Measurements from ENCODE around the gene PRM3. TPM values are rescaled to one million over a fixed set of nuclear protein-coding genes. Genes with fewer than 3 reads are reported as not detected.
A peak's percentile ranks its signal among the peaks of the same experiment; 100 is the strongest.

PRM3 gene
- total and polyA plus RNA-seq, 2 donors (not counting 1 experiment from before 2014, with no cell fraction given): not detected

DNA sequence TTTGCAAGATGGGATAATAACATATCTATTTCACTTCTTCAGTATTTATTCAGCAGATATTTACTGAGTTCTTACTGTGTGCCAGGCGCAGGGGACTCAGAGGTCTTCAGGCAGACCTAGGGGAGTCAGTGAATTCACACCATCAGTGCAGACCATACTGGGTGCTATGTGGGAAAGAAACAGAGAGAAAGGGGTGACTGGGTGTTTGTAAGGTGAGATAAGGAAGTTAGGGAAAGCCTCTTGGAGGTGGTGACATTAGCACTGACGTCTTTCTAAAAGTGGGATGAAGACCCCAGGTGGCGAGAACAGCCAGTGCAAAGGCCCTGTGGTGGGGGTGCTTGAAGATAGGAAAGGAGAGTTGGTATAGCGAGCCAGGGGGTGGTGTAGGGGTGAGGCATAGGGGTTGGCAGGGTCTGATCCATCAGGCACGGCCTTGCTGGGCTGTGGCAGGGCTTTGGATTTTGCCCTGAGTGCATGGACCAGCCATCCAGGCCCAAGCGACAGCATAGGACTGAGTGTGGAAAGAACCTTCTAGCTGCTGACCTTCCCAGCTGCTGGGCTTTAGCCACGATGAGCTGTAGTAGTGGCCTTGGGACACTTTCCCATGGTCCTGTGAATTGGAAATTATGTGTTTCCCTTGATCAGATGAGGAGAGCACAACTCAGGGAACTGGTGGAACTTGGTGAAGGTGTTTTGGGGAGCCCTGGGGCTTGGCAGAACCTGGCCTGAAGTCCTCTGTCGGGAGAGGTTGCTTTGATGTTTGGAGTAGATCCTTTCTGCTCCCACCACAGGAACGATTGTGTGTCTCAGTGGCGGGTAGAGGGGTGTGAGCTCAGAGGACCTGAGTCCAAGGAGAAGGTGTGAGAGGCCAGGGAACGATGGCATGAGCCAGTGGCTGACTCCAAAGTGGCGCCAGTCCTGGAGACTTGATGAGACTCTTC lies 13.5 kb downstream of the PRM3 start:
- TF ChIP-seq CTCF (IDR thresholded peaks at IDR 0.05): no peak
- no peak for TF ChIP-seq EZH2 (IDR thresholded peaks at IDR 0.05; ENCODE audit: borderline replicate concordance, insufficient read depth, low read depth, low read length, poor library complexity, severe bottlenecking)
- Mint-ChIP-seq H3K9me3 (ENCODE audit: insufficient read depth) (no peaks in the 10 kb centered on the region), H3K27me3 (no peaks in the 10 kb centered on the region), H3K4me1 (peaks cover 44% of the 10 kb centered on the region), H3K27ac (peak overlapping the region; percentile 1), H3K4me3 (no peak overlapping the region)
- no peak overlapping the region for H3K9ac ChIP-seq (ENCODE audit: low read length)
- peaks cover 37 to 45% of the 10 kb centered on the region in 2 donors for H3K4me1 ChIP-seq (ENCODE audit: control insufficient read depth in 2 of 2, insufficient read depth in 2 of 2, low read length in 2 of 2)
- ChIA-PET POLR2A (interaction anchor here (1.2 to 1.9 kb wide), 4 partner anchors 51 to 111 kb away, joined by 3 to 6 read pairs (median 4); no protein-coding TSS in a partner anchor), CTCF (interaction anchor here (1.0 to 10.3 kb wide), 9 partner anchors 37 to 289 kb away, joined by 3 to 223 read pairs (median 7); no protein-coding TSS in a partner anchor)
- H2AFZ ChIP-seq (ENCODE audit: insufficient read depth, low read depth, low read length, poor library complexity, severe bottlenecking): no peak overlapping the region
- ATAC-seq (ENCODE audit: low read depth) (no peak), DNase-seq (no peak)
- peaks cover 9% of the 10 kb centered on the region for H3K79me2 ChIP-seq (ENCODE audit: control insufficient read depth, insufficient read depth, low read length)
- no peaks in the 10 kb centered on the region for H3K9me3 ChIP-seq (ENCODE audit: control extremely low read depth in 1 of 3, control insufficient read depth in 2 of 3, insufficient read depth in 1 of 3, low read length in 2 of 3)
- no peaks in the 10 kb centered on the region for H3K27me3 ChIP-seq (replicated peaks in 1 of 4; ENCODE audit: control extremely low read depth in 1 of 4, control insufficient read depth in 3 of 4, insufficient read depth in 4 of 4, low read length in 3 of 4)
- H4K20me1 ChIP-seq (ENCODE audit: control insufficient read depth, insufficient read depth, low read length, poor library complexity, severe bottlenecking): peaks cover 7% of the 10 kb centered on the region
- H3K4me3 ChIP-seq (ENCODE audit: control extremely low read depth in 1 of 5, extremely low read depth in 1 of 5, insufficient read depth in 1 of 5, low read depth in 2 of 5, low read length in 4 of 5): no peak overlapping the region
- no peak overlapping the region for H3K27ac ChIP-seq (ENCODE audit: low read length in 2 of 2)
- intact Hi-C loops (cut with micrococcal nuclease): loop anchor here (5.0 to 10.0 kb wide), 4 partner anchors 183 to 655 kb away; partner anchors contain the start of genes GSPT1 and NUBP1
- no peak overlapping the region for H3K4me2 ChIP-seq (replicated peaks; ENCODE audit: low read depth, low read length, poor library complexity, severe bottlenecking)
- WGBS (ENCODE audit: insufficient coverage): 97% methylated on average over 11 of the region's 12 CpGs
- H3K36me3 ChIP-seq (replicated peaks in 1 of 2; ENCODE audit: control extremely low read depth in 1 of 2, control insufficient read depth in 1 of 2, extremely low read depth in 1 of 2, insufficient read depth in 2 of 2, low read length in 1 of 2): no peaks in the 10 kb centered on the region

Measured in B cell (primary cell).